SK-N-SH treated with all-trans-retinoic acid at 6 μM for 48 hours (cell line): ENCODE data around the gene PRPF38B.
A peak's percentile ranks its signal among the peaks of the same experiment; 100 is the strongest.

Experiments
- ATAC-seq: fragments of 200-7000 bp; cut with Tn5 transposase; 3 replicates; pipeline ENCODE4 v1.9.1; 2020; ENCODE audit warnings: mild to moderate bottlenecking, moderate library complexity
- ARNTL ChIP-seq: fragments of 450-650 bp; formaldehyde crosslinking; IDR thresholded peaks from 2 replicates; pipeline ENCODE4 v1.5.0; 2020; ENCODE audit warnings: low read depth, mild to moderate bottlenecking, moderate library complexity, borderline replicate concordance
- CSDC2 ChIP-seq: fragments of 250-450 bp; sonication (Bioruptor Pico); IDR thresholded peaks from 2 replicates; pipeline ENCODE4 v1.5.0; 2020; ENCODE audit warnings: mild to moderate bottlenecking, moderate library complexity
- CSRNP3 ChIP-seq: fragments of 250-450 bp; sonication (Bioruptor Pico); IDR thresholded peaks from 2 replicates; pipeline ENCODE4 v1.5.1; 2021; ENCODE audit warnings: mild to moderate bottlenecking, moderate library complexity
- GLIS3 ChIP-seq: fragments of 250-450 bp; sonication (Bioruptor Pico); IDR thresholded peaks from 2 replicates; pipeline ENCODE4 v1.5.0; 2020; ENCODE audit warnings: mild to moderate bottlenecking, moderate library complexity
- ISL1 ChIP-seq: fragments of 250-450 bp; sonication (Bioruptor Pico); IDR thresholded peaks from 2 replicates; pipeline ENCODE4 v2.1.2; 2022; ENCODE audit warnings: mild to moderate bottlenecking, moderate library complexity
- PATZ1 ChIP-seq: fragments of 250-450 bp; sonication (Bioruptor Pico); IDR thresholded peaks from 2 replicates; pipeline ENCODE4 v1.8.0; 2020; ENCODE audit warnings: mild to moderate bottlenecking, moderate library complexity, borderline replicate concordance
- PPARA ChIP-seq: fragments of 250-450 bp; sonication (Bioruptor Pico); IDR thresholded peaks from 2 replicates; pipeline ENCODE4 v1.5.0; 2020; ENCODE audit warnings: mild to moderate bottlenecking, borderline replicate concordance
- RARB ChIP-seq: fragments of 250-450 bp; sonication (Bioruptor Pico); IDR thresholded peaks from 2 replicates; pipeline ENCODE4 v1.8.0; 2021; ENCODE audit warnings: mild to moderate bottlenecking, moderate library complexity
- SNAI2 ChIP-seq: fragments of 250-450 bp; sonication (Bioruptor Pico); IDR thresholded peaks from 2 replicates; pipeline ENCODE4 v1.5.0; 2020; ENCODE audit warnings: mild to moderate bottlenecking, moderate library complexity
- TSHZ2 ChIP-seq: fragments of 250-450 bp; sonication (Bioruptor Pico); IDR thresholded peaks from 2 replicates; pipeline ENCODE4 v1.5.0; 2020; ENCODE audit warnings: mild to moderate bottlenecking, moderate library complexity
- ZC3H10 ChIP-seq: fragments of 250-450 bp; sonication (Bioruptor Pico); IDR thresholded peaks from 2 replicates; pipeline ENCODE4 v1.5.1; 2021; ENCODE audit warnings: mild to moderate bottlenecking, moderate library complexity
- ZFP30 ChIP-seq: fragments of 450-650 bp; formaldehyde crosslinking; IDR thresholded peaks from 2 replicates; pipeline ENCODE4 v1.5.0; 2022; ENCODE audit warnings: mild to moderate bottlenecking, moderate library complexity
- ZNF70 ChIP-seq: fragments of 450-650 bp; formaldehyde crosslinking; IDR thresholded peaks from 2 replicates; pipeline ENCODE4 v1.5.0; 2020; ENCODE audit warnings: mild to moderate bottlenecking, moderate library complexity
- TF ChIP-seq, protein P1 (sequence below): fragments of 250-450 bp; sonication (Bioruptor Pico); IDR thresholded peaks from 2 replicates; pipeline ENCODE4 v1.5.1; 2020; ENCODE audit warnings: low read depth, mild to moderate bottlenecking, moderate library complexity
- TF ChIP-seq, protein P2 (sequence below): fragments of 250-450 bp; sonication (Bioruptor Pico); IDR thresholded peaks from 2 replicates; pipeline ENCODE4 v1.8.0; 2021; ENCODE audit warnings: low read depth, mild to moderate bottlenecking, moderate library complexity, borderline replicate concordance

The PRPF38B gene

DNA sequence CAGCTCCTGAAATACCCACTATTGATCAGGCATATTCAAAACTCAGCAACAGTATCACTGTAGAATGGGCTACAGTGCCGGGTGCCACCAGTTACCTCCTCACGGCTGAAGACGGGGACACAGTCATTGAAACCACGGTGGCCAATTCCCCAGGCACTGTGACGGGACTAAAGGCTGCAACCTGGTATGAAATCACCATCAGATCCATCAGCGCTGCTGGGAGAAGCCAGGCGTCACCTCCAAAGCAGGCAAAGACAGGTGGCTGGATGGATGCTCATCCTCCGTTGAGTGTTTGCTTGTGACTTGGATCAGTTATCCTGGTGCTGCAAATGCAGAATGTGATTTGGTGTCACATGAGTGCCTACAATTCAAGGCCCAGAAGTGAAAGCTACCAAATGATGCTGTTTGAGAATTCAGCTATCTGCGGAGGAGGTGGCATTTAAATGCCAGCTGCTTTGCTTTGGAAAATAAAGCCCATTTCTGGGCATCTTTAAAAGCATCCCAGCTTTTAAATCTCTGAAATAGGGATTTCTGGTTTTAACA is 25.7 kb downstream of the PRPF38B start:
- TF ChIP-seq RARB (CRISPR knock-in tag) (no peak), ARNTL (CRISPR knock-in tag) (no peak), CSRNP3 (CRISPR knock-in tag) (no peak), CSDC2 (no peak), PPARA (CRISPR knock-in tag) (no peak), ISL1 (CRISPR knock-in tag) (no peak), PATZ1 (no peak)
- no peak for ATAC-seq

- TF ChIP-seq, protein P1, sequence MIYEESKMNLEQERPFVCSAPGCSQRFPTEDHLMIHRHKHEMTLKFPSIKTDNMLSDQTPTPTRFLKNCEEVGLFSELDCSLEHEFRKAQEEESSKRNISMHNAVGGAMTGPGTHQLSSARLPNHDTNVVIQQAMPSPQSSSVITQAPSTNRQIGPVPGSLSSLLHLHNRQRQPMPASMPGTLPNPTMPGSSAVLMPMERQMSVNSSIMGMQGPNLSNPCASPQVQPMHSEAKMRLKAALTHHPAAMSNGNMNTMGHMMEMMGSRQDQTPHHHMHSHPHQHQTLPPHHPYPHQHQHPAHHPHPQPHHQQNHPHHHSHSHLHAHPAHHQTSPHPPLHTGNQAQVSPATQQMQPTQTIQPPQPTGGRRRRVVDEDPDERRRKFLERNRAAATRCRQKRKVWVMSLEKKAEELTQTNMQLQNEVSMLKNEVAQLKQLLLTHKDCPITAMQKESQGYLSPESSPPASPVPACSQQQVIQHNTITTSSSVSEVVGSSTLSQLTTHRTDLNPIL (CRISPR knock-in tag) = no peak
- TF ChIP-seq PPARA (CRISPR knock-in tag) (no peak), ZNF70 (CRISPR knock-in tag) (no peak)
- TF ChIP-seq, protein P2, sequence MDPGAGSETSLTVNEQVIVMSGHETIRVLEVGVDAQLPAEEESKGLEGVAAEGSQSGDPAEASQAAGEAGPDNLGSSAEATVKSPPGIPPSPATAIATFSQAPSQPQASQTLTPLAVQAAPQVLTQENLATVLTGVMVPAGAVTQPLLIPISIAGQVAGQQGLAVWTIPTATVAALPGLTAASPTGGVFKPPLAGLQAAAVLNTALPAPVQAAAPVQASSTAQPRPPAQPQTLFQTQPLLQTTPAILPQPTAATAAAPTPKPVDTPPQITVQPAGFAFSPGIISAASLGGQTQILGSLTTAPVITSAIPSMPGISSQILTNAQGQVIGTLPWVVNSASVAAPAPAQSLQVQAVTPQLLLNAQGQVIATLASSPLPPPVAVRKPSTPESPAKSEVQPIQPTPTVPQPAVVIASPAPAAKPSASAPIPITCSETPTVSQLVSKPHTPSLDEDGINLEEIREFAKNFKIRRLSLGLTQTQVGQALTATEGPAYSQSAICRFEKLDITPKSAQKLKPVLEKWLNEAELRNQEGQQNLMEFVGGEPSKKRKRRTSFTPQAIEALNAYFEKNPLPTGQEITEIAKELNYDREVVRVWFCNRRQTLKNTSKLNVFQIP (CRISPR knock-in tag) = no peak
- ATAC-seq = peak; percentile 13; the same call in 2 of the 3 replicates
These were observed 27.0 kb downstream of the PRPF38B start for GRCh38 chr1:108718927-108719655.

GRCh38 chr1:108719656-108720435 is 27.7 kb downstream of the PRPF38B start:
- ATAC-seq = peak; percentile 94

More at GRCh38 chr1:108719656-108720435, 27.7 kb downstream of the PRPF38B start:
- no peak for TF ChIP-seq ZFP30 (CRISPR knock-in tag)
- TF ChIP-seq GLIS3 = no peak
- TF ChIP-seq ISL1 (CRISPR knock-in tag) = no peak
- TF ChIP-seq SNAI2 (CRISPR knock-in tag) = no peak
- no peak for TF ChIP-seq TSHZ2
- no peak for TF ChIP-seq ZC3H10 (CRISPR knock-in tag)
